HEK293 (cell line): ENCODE results near the gene STX4.

Source experiments
- BCL6B ChIP-seq: fragments of 450-650 bp; formaldehyde crosslinking; IDR thresholded peaks from 2 replicates; pipeline ENCODE4 v1.5.1; 2017; ENCODE audit warnings: missing biosample characterization, missing genetic modification characterization
- IKZF3 ChIP-seq: fragments of 450-650 bp; IDR thresholded peaks from 2 replicates; pipeline ENCODE4 v1.5.0; 2018; ENCODE audit warnings: missing biosample characterization, mild to moderate bottlenecking, missing genetic modification characterization, moderate library complexity
- INSM2 ChIP-seq: fragments of 450-650 bp; formaldehyde crosslinking; IDR thresholded peaks from 2 replicates; pipeline ENCODE4 v1.5.1; 2016; ENCODE audit warnings: missing biosample characterization, missing genetic modification characterization
- PRDM10 ChIP-seq: fragments of 450-650 bp; formaldehyde crosslinking; IDR thresholded peaks from 2 replicates; pipeline ENCODE4 v1.5.1; 2016; ENCODE audit warnings: missing biosample characterization, missing genetic modification characterization
- PRDM4 ChIP-seq: fragments of 450-650 bp; formaldehyde crosslinking; IDR thresholded peaks from 2 replicates; pipeline ENCODE4 v1.5.1; 2017; ENCODE audit warnings: missing biosample characterization, missing genetic modification characterization
- SALL2 ChIP-seq: fragments of 450-650 bp; formaldehyde crosslinking; IDR thresholded peaks from 2 replicates; pipeline ENCODE4 v1.5.0; 2017; ENCODE audit warnings: missing biosample characterization, mild to moderate bottlenecking, missing genetic modification characterization, borderline replicate concordance
- SCRT1 ChIP-seq: fragments of 450-650 bp; formaldehyde crosslinking; IDR thresholded peaks from 2 replicates; pipeline ENCODE4 v1.5.1; 2016; ENCODE audit warnings: missing biosample characterization, missing genetic modification characterization, borderline replicate concordance
- SP2 ChIP-seq: fragments of 450-650 bp; formaldehyde crosslinking; IDR thresholded peaks from 2 replicates; pipeline ENCODE4 v1.5.1; 2016; ENCODE audit warnings: missing biosample characterization, missing genetic modification characterization
- SP3 ChIP-seq: fragments of 450-650 bp; formaldehyde crosslinking; IDR thresholded peaks from 2 replicates; pipeline ENCODE4 v1.5.1; 2016; ENCODE audit warnings: missing biosample characterization, missing genetic modification characterization
- ZBTB10 ChIP-seq: fragments of 450-650 bp; formaldehyde crosslinking; IDR thresholded peaks from 2 replicates; pipeline ENCODE4 v1.5.1; 2016; ENCODE audit warnings: missing biosample characterization, missing genetic modification characterization
- ZBTB48 ChIP-seq: fragments of 450-650 bp; formaldehyde crosslinking; IDR thresholded peaks from 2 replicates; pipeline ENCODE4 v1.5.1; 2016; ENCODE audit warnings: missing biosample characterization, missing genetic modification characterization
- ZIC2 ChIP-seq: fragments of 450-650 bp; formaldehyde crosslinking; IDR thresholded peaks from 2 replicates; pipeline ENCODE4 v1.5.1; 2016; ENCODE audit warnings: missing biosample characterization, missing genetic modification characterization
- ZNF169 ChIP-seq: fragments of 450-650 bp; formaldehyde crosslinking; IDR thresholded peaks from 2 replicates; pipeline ENCODE4 v1.5.1; 2016; ENCODE audit warnings: missing biosample characterization, missing genetic modification characterization
- ZNF24 ChIP-seq: fragments of 450-650 bp; formaldehyde crosslinking; IDR thresholded peaks from 2 replicates; pipeline ENCODE4 v1.5.1; 2016; ENCODE audit warnings: missing biosample characterization, missing genetic modification characterization
- ZNF274 ChIP-seq, 2 experiments: fragments of 200-500 bp in 1 of 2; fragments of 450-650 bp in 1 of 2; sonication (Bioruptor generic) in 1 of 2; formaldehyde crosslinking in 1 of 2; IDR thresholded peaks; 2 replicates each; pipeline versions ENCODE4 v1.5.1 to v1.6.1; 2014 to 2016; ENCODE audit warnings: borderline replicate concordance in 1 of 2, inconsistent platforms in 1 of 2, low read length in 1 of 2, missing biosample characterization in 1 of 2, missing genetic modification characterization in 1 of 2
- ZNF416 ChIP-seq: fragments of 450-650 bp; formaldehyde crosslinking; IDR thresholded peaks from 2 replicates; pipeline ENCODE4 v1.5.1; 2016; ENCODE audit warnings: missing biosample characterization, missing genetic modification characterization
- ZNF433 ChIP-seq: fragments of 450-650 bp; formaldehyde crosslinking; IDR thresholded peaks from 2 replicates; pipeline ENCODE4 v1.5.1; 2016; ENCODE audit warnings: missing biosample characterization, missing genetic modification characterization, low read depth
- ZNF473 ChIP-seq: fragments of 450-650 bp; formaldehyde crosslinking; IDR thresholded peaks from 2 replicates; pipeline ENCODE4 v1.5.1; 2017; ENCODE audit warnings: missing biosample characterization, missing genetic modification characterization
- ZNF488 ChIP-seq: fragments of 450-650 bp; formaldehyde crosslinking; IDR thresholded peaks from 2 replicates; pipeline ENCODE4 v1.5.1; 2016; ENCODE audit warnings: missing biosample characterization, missing genetic modification characterization
- ZNF580 ChIP-seq: fragments of 450-650 bp; formaldehyde crosslinking; IDR thresholded peaks from 2 replicates; pipeline ENCODE4 v1.5.1; 2016; ENCODE audit warnings: missing biosample characterization, missing genetic modification characterization
- ZNF658 ChIP-seq: fragments of 450-650 bp; formaldehyde crosslinking; IDR thresholded peaks from 2 replicates; pipeline ENCODE4; 2016; ENCODE audit warnings: missing biosample characterization, missing genetic modification characterization
- ZNF692 ChIP-seq: fragments of 450-650 bp; formaldehyde crosslinking; IDR thresholded peaks from 2 replicates; pipeline ENCODE4 v1.5.1; 2016; ENCODE audit warnings: missing biosample characterization, missing genetic modification characterization
- ZNF707 ChIP-seq: fragments of 450-650 bp; formaldehyde crosslinking; IDR thresholded peaks from 2 replicates; pipeline ENCODE4 v1.5.1; 2016; ENCODE audit warnings: missing biosample characterization, missing genetic modification characterization

Gene STX4

GRCh38 chr16:31073142-31073969 lies 40.0 kb downstream of the STX4 start (continued):
- TF ChIP-seq PRDM4 (tag by site-specific recombination) (peak; percentile 76), ZNF169 (tag by site-specific recombination) (no peak), ZBTB10 (no peak), SCRT1 (tag by site-specific recombination) (no peak), SALL2 (tag by site-specific recombination) (no peak), ZNF274 (IDR thresholded peaks at IDR 0.05; ENCODE audit: low read length) (no peak), ZNF274 (tag by site-specific recombination; IDR thresholded peaks at IDR 0.05; ENCODE audit: borderline replicate concordance) (no peak), ZNF692 (peak; percentile 81), SP3 (tag by site-specific recombination) (no peak; the same call in 1 of the 2 replicates), BCL6B (tag by site-specific recombination) (no peak), ZBTB48 (tag by site-specific recombination) (no peak; the same call in 1 of the 2 replicates), PRDM10 (tag by site-specific recombination) (peak; percentile 84), ZNF658 (tag by site-specific recombination) (no peak), IKZF3 (tag by site-specific recombination) (peak; percentile 99), INSM2 (tag by site-specific recombination) (peak; percentile 62), ZNF416 (no peak), ZNF433 (tag by site-specific recombination) (no peak), SP2 (tag by site-specific recombination) (peak; percentile 52), ZIC2 (tag by site-specific recombination) (peak; percentile 86), ZNF473 (tag by site-specific recombination) (no peak), ZNF488 (no peak), ZNF580 (peak; percentile 70), ZNF707 (tag by site-specific recombination) (no peak; the same call in 1 of the 2 replicates), ZNF24 (tag by site-specific recombination) (peak; percentile 99)
